SK-N-SH (cell line): ENCODE results near the gene CEP112.

Source experiments
- CTCF ChIP-seq: fragments of 200-600 bp; sonication (generic); IDR thresholded peaks from 2 replicates; pipeline ENCODE4 v1.6.1; 2017; ENCODE audit warnings: antibody characterized with exemption, mild to moderate bottlenecking, moderate library complexity
- EP300 ChIP-seq, 2 experiments: IDR thresholded peaks; 2 replicates each; pipeline versions ENCODE4 v1.4.0 to v1.6.1; 2012; ENCODE audit warnings: borderline replicate concordance in 1 of 2, low read depth in 1 of 2, low read length in 1 of 2
- NFIC ChIP-seq: IDR thresholded peaks from 2 replicates; pipeline ENCODE4 v1.4.0; 2012; ENCODE audit warnings: borderline replicate concordance
- POLR2AphosphoS5 ChIP-seq: IDR thresholded peaks from 2 replicates; pipeline ENCODE4 v1.6.1; 2012; ENCODE audit warnings: low read depth, low read length
- RCOR1 ChIP-seq: fragments of 150-350 bp; IDR thresholded peaks from 2 replicates; pipeline ENCODE4 v1.6.1; 2017; ENCODE audit warnings: antibody characterized with exemption, low read length
- TAF1 ChIP-seq: IDR thresholded peaks from 2 replicates; pipeline ENCODE4 v1.6.1; 2012; ENCODE audit warnings: low read depth, mild to moderate bottlenecking, low read length, moderate library complexity, borderline replicate concordance
- TCF12 ChIP-seq: IDR thresholded peaks from 2 replicates; pipeline ENCODE4 v1.4.0; 2012

GRCh38 chr17:65918916-65919315, 273.0 kb downstream of the CEP112 start:
- TF ChIP-seq CTCF = 0 out of 2 replicates have a peak, but pooled peaks have one; percentile 9
- TF ChIP-seq TAF1 = no peak
- no peak for TF ChIP-seq RCOR1
- no peak for TF ChIP-seq EP300 (IDR thresholded peaks at IDR 0.05; ENCODE audit: borderline replicate concordance in 1 of 2, low read depth in 1 of 2, low read length in 1 of 2)
- no peak for TF ChIP-seq NFIC
- no peak for TF ChIP-seq POLR2AphosphoS5
- TF ChIP-seq TCF12 = no peak
